ENCODE data around the gene TM4SF1.

Gene TM4SF1

GRCh38 chr3:149385617-149386298, 8.3 kb upstream of the TM4SF1 start:
- Mint-ChIP-seq H3K4me1 (peaks cover 32% of the 10 kb centered on the region), H3K9me3 (peaks cover 13% of the 10 kb centered on the region), H3K36me3 (ENCODE audit: low read depth) (peaks cover 8% of the 10 kb centered on the region), H3K27ac (peak overlapping the region; percentile 93), H3K4me3 (no peak overlapping the region), H3K27me3 (ENCODE audit: low read depth, poor library complexity) (peaks cover 6% of the 10 kb centered on the region)
- no peak for DNase-seq
- TF ChIP-seq CTCF (IDR thresholded peaks at IDR 0.05) = no peak

GRCh38 chr3:149384911-149385321, 7.5 kb upstream of the TM4SF1 start:
- no peak overlapping the region for H3K27ac Mint-ChIP-seq
- DNase-seq = no peak
- H3K36me3 Mint-ChIP-seq (ENCODE audit: low read depth) = peaks cover 8% of the 10 kb centered on the region
- H3K27me3 Mint-ChIP-seq (ENCODE audit: low read depth, poor library complexity) = peaks cover 6% of the 10 kb centered on the region
- no peak for TF ChIP-seq CTCF (IDR thresholded peaks at IDR 0.05)
- H3K4me1 Mint-ChIP-seq = peaks cover 32% of the 10 kb centered on the region
- no peak overlapping the region for H3K4me3 Mint-ChIP-seq
- peaks cover 13% of the 10 kb centered on the region for H3K9me3 Mint-ChIP-seq

- DNase-seq = no peak
- peak overlapping the region; percentile 63 for H3K27ac Mint-ChIP-seq
- TF ChIP-seq CTCF (IDR thresholded peaks at IDR 0.05) = no peak
- peaks cover 8% of the 10 kb centered on the region for H3K36me3 Mint-ChIP-seq (ENCODE audit: low read depth)
- peaks cover 32% of the 10 kb centered on the region for H3K4me1 Mint-ChIP-seq
- peaks cover 6% of the 10 kb centered on the region for H3K27me3 Mint-ChIP-seq (ENCODE audit: low read depth, poor library complexity)
- peaks cover 20% of the 10 kb centered on the region for H3K9me3 Mint-ChIP-seq
- no peak overlapping the region for H3K4me3 Mint-ChIP-seq
Observed at GRCh38 chr3:149384167-149384566, 6.7 kb upstream of the TM4SF1 start.

GRCh38 chr3:149383703-149384102, 6.3 kb upstream of the TM4SF1 start:
- no peak for TF ChIP-seq CTCF (IDR thresholded peaks at IDR 0.05)
- Mint-ChIP-seq H3K36me3 (ENCODE audit: low read depth) (peaks cover 12% of the 10 kb centered on the region), H3K4me1 (peaks cover 32% of the 10 kb centered on the region), H3K9me3 (peaks cover 25% of the 10 kb centered on the region), H3K27me3 (ENCODE audit: low read depth, poor library complexity) (peaks cover 6% of the 10 kb centered on the region), H3K4me3 (no peak overlapping the region), H3K27ac (no peak overlapping the region)
- DNase-seq = no peak

GRCh38 chr3:149382518-149382917, 5.1 kb upstream of the TM4SF1 start:
- Mint-ChIP-seq H3K36me3 (ENCODE audit: low read depth) (peaks cover 14% of the 10 kb centered on the region), H3K27ac (no peak overlapping the region), H3K4me3 (no peak overlapping the region), H3K4me1 (peaks cover 34% of the 10 kb centered on the region), H3K27me3 (ENCODE audit: low read depth, poor library complexity) (no peaks in the 10 kb centered on the region), H3K9me3 (peaks cover 25% of the 10 kb centered on the region)
- TF ChIP-seq CTCF (IDR thresholded peaks at IDR 0.05) = no peak
- no peak for DNase-seq

- H3K27me3 Mint-ChIP-seq (ENCODE audit: low read depth, poor library complexity) = no peaks in the 10 kb centered on the region
- no peak overlapping the region for H3K27ac Mint-ChIP-seq
- no peak for DNase-seq
- peaks cover 14% of the 10 kb centered on the region for H3K36me3 Mint-ChIP-seq (ENCODE audit: low read depth)
- H3K4me1 Mint-ChIP-seq = peaks cover 34% of the 10 kb centered on the region
- no peak overlapping the region for H3K4me3 Mint-ChIP-seq
- no peak for TF ChIP-seq CTCF (IDR thresholded peaks at IDR 0.05)
- peaks cover 25% of the 10 kb centered on the region for H3K9me3 Mint-ChIP-seq
Observed at GRCh38 chr3:149382101-149382467, 4.6 kb upstream of the TM4SF1 start.

Data from nephron progenitor cell (in vitro differentiated cells).